ENCODE data around the gene IZUMO2. TPM values are rescaled to one million over a fixed set of nuclear protein-coding genes. Genes with fewer than 3 reads are reported as not detected.
A peak's percentile ranks its signal among the peaks of the same experiment; 100 is the strongest.

IZUMO2 gene
- total and polyA plus RNA-seq, 10 of the 15 experiments (the other 5 are each of a cell fraction or from before 2014, with no cell fraction given) = not detected

- no peaks in the 10 kb centered on the region for H3K36me3 ChIP-seq (ENCODE audit: control insufficient read depth in 2 of 2, insufficient read depth in 2 of 2, low read length in 1 of 2)
- H3K9me3 ChIP-seq (replicated peaks; ENCODE audit: control insufficient read depth, insufficient read depth, low read length) = no peaks in the 10 kb centered on the region; the same call in 2 of the 3 replicates
- ChIA-PET POLR2A (no interaction called here), RAD21 (ENCODE audit: unreplicated experiment) (interaction anchor here (1.1 kb wide), 1 partner anchor 134 kb away, joined by 3 read pairs; the partner anchor contains the start of gene KCNC3), SMC1A (ENCODE audit: uncharacterized antibody, unreplicated experiment) (interaction anchor here (0.6 kb wide), 1 partner anchor 1321 kb away, joined by 3 read pairs; no protein-coding TSS in a partner anchor), CTCF (interaction anchor here (0.8 to 1.6 kb wide), 2 partner anchors 42 to 134 kb away, joined by 3 to 4 read pairs; partner anchors contain the start of gene KCNC3)
- H3K27ac ChIP-seq (ENCODE audit: control insufficient read depth, insufficient read depth) = no peak overlapping the region
- H2AFZ ChIP-seq (ENCODE audit: control insufficient read depth, low read depth, low read length) = no peak overlapping the region
- BruUV-seq (replicated peaks) = no TSS peak
- H4K20me1 ChIP-seq (ENCODE audit: control insufficient read depth, insufficient read depth) = no peaks in the 10 kb centered on the region
- intact Hi-C loops (cut with micrococcal nuclease; ENCODE audit: unreplicated experiment) = no loop called here
- in situ Hi-C loops (cut with MboI) = no loop called here
- H3K4me3 ChIP-seq = no peak overlapping the region
- 13% methylated on average over 5 of the region's 5 CpGs for WGBS (ENCODE audit: insufficient coverage, insufficient replicate concordance, low lambda C conversion rate, missing lambda C conversion rate)
- no peak overlapping the region for H3K4me2 ChIP-seq (ENCODE audit: control insufficient read depth, insufficient read depth)
- H3K79me2 ChIP-seq (ENCODE audit: control insufficient read depth, insufficient read depth, low read length) = no peaks in the 10 kb centered on the region
- H3K9ac ChIP-seq (ENCODE audit: control insufficient read depth, insufficient read depth, low read length) = no peak overlapping the region
- TF ChIP-seq FOXM1 (IDR thresholded peaks at IDR 0.05; ENCODE audit: low read depth, low read length) = no peak
- no peak for TF ChIP-seq SIN3A (IDR thresholded peaks at IDR 0.05; ENCODE audit: low read depth, low read length)
- TF ChIP-seq ATF7 (IDR thresholded peaks at IDR 0.05; ENCODE audit: low read depth) = no peak
- H3K4me1 ChIP-seq (ENCODE audit: control insufficient read depth, insufficient read depth, low read length) = no peaks in the 10 kb centered on the region
- ATAC-seq (no peak), DNase-seq (ENCODE audit: low read depth, low spot score) (no peak), FAIRE-seq (no peak)
- H3K27me3 ChIP-seq (replicated peaks in 1 of 2; ENCODE audit: control insufficient read depth in 2 of 2, insufficient read depth in 2 of 2, low read length in 1 of 2) = no peaks in the 10 kb centered on the region; a peak in 1 of 4 replicates
Observed at GRCh38 chr19:50195224-50195623, 32.1 kb upstream of the IZUMO2 start.

GRCh38 chr19:50192463-50193211 lies 29.6 kb upstream of the IZUMO2 start:
- Histone ChIP-seq H3K4me2 (ENCODE audit: control insufficient read depth, insufficient read depth) (no peak overlapping the region), H2AFZ (ENCODE audit: control insufficient read depth, low read depth, low read length) (no peak overlapping the region), H3K4me1 (ENCODE audit: control insufficient read depth, insufficient read depth, low read length) (no peaks in the 10 kb centered on the region), H4K20me1 (ENCODE audit: control insufficient read depth, insufficient read depth) (no peaks in the 10 kb centered on the region), H3K27ac (ENCODE audit: control insufficient read depth, insufficient read depth) (no peak overlapping the region), H3K79me2 (ENCODE audit: control insufficient read depth, insufficient read depth, low read length) (no peaks in the 10 kb centered on the region), H3K9me3 (replicated peaks; ENCODE audit: control insufficient read depth, insufficient read depth, low read length) (no peaks in the 10 kb centered on the region; the same call in 2 of the 3 replicates), H3K36me3 (ENCODE audit: control insufficient read depth in 2 of 2, insufficient read depth in 2 of 2, low read length in 1 of 2) (no peaks in the 10 kb centered on the region), H3K4me3 (no peak overlapping the region), H3K9ac (ENCODE audit: control insufficient read depth, insufficient read depth, low read length) (no peak overlapping the region), H3K27me3 (replicated peaks in 1 of 2; ENCODE audit: control insufficient read depth in 2 of 2, insufficient read depth in 2 of 2, low read length in 1 of 2) (no peaks in the 10 kb centered on the region; a peak in 1 of 4 replicates)
- RAD21 ChIA-PET (ENCODE audit: unreplicated experiment) = no interaction called here
- in situ Hi-C loops (cut with MboI) = no loop called here
- FAIRE-seq (no peak), DNase-seq (ENCODE audit: low read depth, low spot score) (no peak), ATAC-seq (no peak)
- POLR2A ChIA-PET = no interaction called here
- 24% methylated on average over 13 of the region's 13 CpGs for WGBS (ENCODE audit: insufficient coverage, insufficient replicate concordance, low lambda C conversion rate, missing lambda C conversion rate)
- SMC1A ChIA-PET (ENCODE audit: uncharacterized antibody, unreplicated experiment) = interaction anchor here (0.6 to 1.3 kb wide), 4 partner anchors 12 to 132 kb away, joined by 3 to 4 read pairs (median 3); no protein-coding TSS in a partner anchor
- no TSS peak for BruUV-seq (replicated peaks)
- intact Hi-C loops (cut with micrococcal nuclease; ENCODE audit: unreplicated experiment) = no loop called here
- CTCF ChIA-PET = interaction anchor here (0.6 kb wide), 1 partner anchor 45 kb away, joined by 3 read pairs; no protein-coding TSS in a partner anchor
- TF ChIP-seq CREM (IDR thresholded peaks at IDR 0.05; ENCODE audit: low read depth) (no peak), REST (IDR thresholded peaks at IDR 0.05; ENCODE audit: low read depth, low read length) (peak; percentile 64; the same call in 1 of the 2 replicates), MXI1 (IDR thresholded peaks at IDR 0.05; ENCODE audit: low read depth, low read length) (peak; percentile 44; the same call in 1 of the 2 replicates), CBX5 (IDR thresholded peaks at IDR 0.05; ENCODE audit: low read depth) (no peak), POLR2AphosphoS2 (IDR thresholded peaks at IDR 0.05; ENCODE audit: low read depth, low read length) (no peak), BACH1 (IDR thresholded peaks at IDR 0.05; ENCODE audit: borderline replicate concordance) (no peak), KAT2A (conservative IDR thresholded peaks at IDR 0.05; ENCODE audit: control insufficient read depth, low read depth, low read length) (no peak), RB1 (IDR thresholded peaks at IDR 0.05; ENCODE audit: borderline replicate concordance) (no peak), SMAD1 (IDR thresholded peaks at IDR 0.05; ENCODE audit: low read depth, partially characterized antibody) (no peak), CEBPB (IDR thresholded peaks at IDR 0.05; ENCODE audit: borderline replicate concordance in 1 of 2, low read depth in 2 of 2, low read length in 2 of 2) (no peak), TARDBP (IDR thresholded peaks at IDR 0.05; ENCODE audit: borderline replicate concordance) (no peak)

Data from GM12878 (cell line).